ENCODE measurements around the gene SPANXN4. TPM values are rescaled to one million over a fixed set of nuclear protein-coding genes. Genes with fewer than 3 reads are reported as not detected.

Gene SPANXN4
- not detected for polyA plus RNA-seq (2013, experiment 1 of 2)
- not detected for polyA plus RNA-seq (2013, experiment 2 of 2)

GRCh38 chrX:143025628-143026027 lies at the start of gene SPANXN4:
TSS of gene SPANXN4 (plus strand) at chrX:143025928. CDS start at chrX:143026015, 87 bp downstream.
- WGBS (ENCODE audit: extremely low coverage, insufficient coverage, low lambda C conversion rate) = no CpG with 5 or more reads among the region's 2 CpGs
- no peak within 1 kb of the TSS for H3K18ac ChIP-seq (ENCODE audit: low read length)

DNA sequence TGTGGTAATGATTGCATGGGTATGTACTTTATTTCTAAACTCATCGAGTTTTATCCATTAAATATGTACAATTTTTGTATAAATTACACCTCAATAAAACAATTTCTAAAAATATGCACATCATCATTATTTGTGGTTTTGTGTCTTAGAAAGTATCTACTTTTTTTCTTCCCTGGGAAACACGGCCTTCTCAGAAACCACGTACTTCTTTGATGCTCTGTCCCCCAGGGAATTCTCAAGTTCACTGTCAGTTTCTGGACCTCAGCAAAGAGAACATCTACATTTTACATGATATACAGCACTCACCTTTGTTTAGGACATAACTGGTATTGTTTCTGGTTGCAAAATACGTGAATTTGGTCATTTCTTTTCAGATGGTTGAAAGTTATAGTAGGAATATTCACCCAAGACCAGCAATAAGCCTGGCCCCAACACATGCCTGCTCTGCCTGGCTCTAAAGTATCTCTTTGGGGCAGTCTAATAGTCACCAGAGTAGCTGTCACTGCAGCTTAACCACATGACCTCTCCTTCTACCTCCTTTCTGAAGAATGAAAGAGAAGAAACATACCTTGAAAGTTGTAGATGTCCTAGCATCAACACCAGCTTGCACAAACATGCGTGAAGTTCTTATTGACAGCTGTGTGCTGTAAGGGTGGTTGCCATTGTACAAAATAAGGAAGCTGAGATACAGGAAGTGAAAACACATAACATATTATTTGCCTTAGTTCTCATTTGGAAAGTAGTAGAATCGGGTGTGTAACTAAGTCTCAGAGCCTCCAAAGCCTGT lies 48.4 kb upstream of the SPANXN4 start:
- Histone ChIP-seq H3K36me3 (ENCODE audit: control insufficient read depth, insufficient read depth, low read length) (no peaks in the 10 kb centered on the region), H3K4me3 (ENCODE audit: low read length) (no peak overlapping the region), H3K4ac (ENCODE audit: low read depth, low read length) (no peak overlapping the region), H2BK15ac (replicated peaks; ENCODE audit: low read depth) (no peak overlapping the region), H3K79me2 (ENCODE audit: control insufficient read depth, insufficient read depth, low read length) (no peaks in the 10 kb centered on the region), H3K4me2 (ENCODE audit: low read length) (no peak overlapping the region), H3K9ac (ENCODE audit: low read length) (no peak overlapping the region), H3K23ac (ENCODE audit: low read length) (no peak overlapping the region), H4K5ac (ENCODE audit: low read length) (no peak overlapping the region), H3K27ac (ENCODE audit: low read depth, low read length) (no peak overlapping the region), H3K79me1 (ENCODE audit: low read length) (no peaks in the 10 kb centered on the region), H4K8ac (ENCODE audit: low read depth, low read length) (no peak overlapping the region), H2BK5ac (ENCODE audit: low read length) (no peak overlapping the region), H3K27me3 (ENCODE audit: insufficient read depth, low read length, poor library complexity) (no peaks in the 10 kb centered on the region), H3K56ac (ENCODE audit: low read length) (no peak overlapping the region), H3K4me1 (ENCODE audit: control insufficient read depth, low read depth, low read length) (no peaks in the 10 kb centered on the region), H3K18ac (ENCODE audit: low read length) (no peak overlapping the region), H2BK120ac (ENCODE audit: low read depth, low read length) (no peak overlapping the region), H2AK5ac (ENCODE audit: low read length) (no peak overlapping the region)
- no CpG with 5 or more reads among the region's 6 CpGs for WGBS (ENCODE audit: extremely low coverage, insufficient coverage, low lambda C conversion rate)
- no peak for DNase-seq

More at GRCh38 chrX:143025628-143026027, at the start of gene SPANXN4:
- Histone ChIP-seq H2BK15ac (replicated peaks; ENCODE audit: low read depth) (no peak within 1 kb of the TSS), H2BK120ac (ENCODE audit: low read depth, low read length) (no peak within 1 kb of the TSS), H3K9ac (ENCODE audit: low read length) (no peak within 1 kb of the TSS), H3K4ac (ENCODE audit: low read depth, low read length) (no peak within 1 kb of the TSS), H3K36me3 (ENCODE audit: control insufficient read depth, insufficient read depth, low read length) (no peaks in the 10 kb centered on the region), H3K4me3 (ENCODE audit: low read length) (no peak within 1 kb of the TSS), H3K27ac (ENCODE audit: low read depth, low read length) (no peak within 1 kb of the TSS), H3K56ac (ENCODE audit: low read length) (no peak within 1 kb of the TSS), H3K27me3 (ENCODE audit: insufficient read depth, low read length, poor library complexity) (no peaks in the 10 kb centered on the region), H3K79me1 (ENCODE audit: low read length) (no peaks in the 10 kb centered on the region), H3K79me2 (ENCODE audit: control insufficient read depth, insufficient read depth, low read length) (no peaks in the 10 kb centered on the region), H3K23ac (ENCODE audit: low read length) (no peak within 1 kb of the TSS), H2AK5ac (ENCODE audit: low read length) (no peak within 1 kb of the TSS), H4K5ac (ENCODE audit: low read length) (no peak within 1 kb of the TSS), H3K4me1 (ENCODE audit: control insufficient read depth, low read depth, low read length) (no peaks in the 10 kb centered on the region), H4K8ac (ENCODE audit: low read depth, low read length) (no peak within 1 kb of the TSS), H3K4me2 (ENCODE audit: low read length) (no peak within 1 kb of the TSS), H2BK5ac (ENCODE audit: low read length) (no peak within 1 kb of the TSS)
- no peak for DNase-seq

DNA sequence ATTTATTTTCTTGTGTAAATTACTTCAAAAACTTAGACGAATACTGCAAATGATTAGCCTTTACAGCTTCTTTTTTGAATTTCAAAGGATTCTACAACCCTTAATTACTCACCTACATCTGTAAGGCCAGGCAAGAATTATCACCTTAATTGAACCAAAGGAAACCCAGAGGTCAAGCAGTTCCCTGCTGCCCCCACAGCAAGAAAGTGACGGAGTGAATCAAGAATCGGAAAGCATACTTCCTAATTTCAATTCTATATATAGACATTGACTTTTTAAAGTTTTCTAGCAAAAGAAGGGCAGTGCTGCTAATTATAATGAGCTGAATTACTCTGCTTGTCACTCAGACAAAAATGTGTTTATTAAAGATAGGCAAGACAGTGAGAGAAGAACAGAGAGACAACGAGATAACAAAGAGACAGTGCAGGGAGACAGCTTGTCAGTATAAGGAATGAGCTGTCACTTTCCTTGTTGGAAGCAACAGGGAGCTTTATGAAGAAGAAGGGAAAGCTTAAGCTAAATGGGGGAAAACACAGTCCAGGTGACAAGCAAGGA lies 47.5 kb upstream of the SPANXN4 start:
- Histone ChIP-seq H2BK15ac (replicated peaks; ENCODE audit: low read depth) (no peak overlapping the region), H3K79me1 (ENCODE audit: low read length) (no peaks in the 10 kb centered on the region), H3K18ac (ENCODE audit: low read length) (no peak overlapping the region), H3K79me2 (ENCODE audit: control insufficient read depth, insufficient read depth, low read length) (no peaks in the 10 kb centered on the region), H4K8ac (ENCODE audit: low read depth, low read length) (no peak overlapping the region), H3K4me2 (ENCODE audit: low read length) (no peak overlapping the region), H4K5ac (ENCODE audit: low read length) (no peak overlapping the region), H3K27ac (ENCODE audit: low read depth, low read length) (no peak overlapping the region), H3K36me3 (ENCODE audit: control insufficient read depth, insufficient read depth, low read length) (no peaks in the 10 kb centered on the region), H3K56ac (ENCODE audit: low read length) (no peak overlapping the region), H3K9ac (ENCODE audit: low read length) (no peak overlapping the region), H3K4ac (ENCODE audit: low read depth, low read length) (no peak overlapping the region), H3K4me3 (ENCODE audit: low read length) (no peak overlapping the region), H3K4me1 (ENCODE audit: control insufficient read depth, low read depth, low read length) (no peaks in the 10 kb centered on the region), H3K27me3 (ENCODE audit: insufficient read depth, low read length, poor library complexity) (no peaks in the 10 kb centered on the region), H2BK5ac (ENCODE audit: low read length) (no peak overlapping the region), H2AK5ac (ENCODE audit: low read length) (no peak overlapping the region), H3K23ac (ENCODE audit: low read length) (no peak overlapping the region), H2BK120ac (ENCODE audit: low read depth, low read length) (no peak overlapping the region)
- no peak for DNase-seq
- no CpG with 5 or more reads among the region's 4 CpGs for WGBS (ENCODE audit: extremely low coverage, insufficient coverage, low lambda C conversion rate)

- no peaks in the 10 kb centered on the region for H3K36me3 ChIP-seq (ENCODE audit: control insufficient read depth, insufficient read depth, low read length)
- no peaks in the 10 kb centered on the region for H3K4me1 ChIP-seq (ENCODE audit: control insufficient read depth, low read depth, low read length)
- no peak overlapping the region for H3K9ac ChIP-seq (ENCODE audit: low read length)
- H4K8ac ChIP-seq (ENCODE audit: low read depth, low read length) = no peak overlapping the region
- no peaks in the 10 kb centered on the region for H3K79me2 ChIP-seq (ENCODE audit: control insufficient read depth, insufficient read depth, low read length)
- no peak overlapping the region for H2BK15ac ChIP-seq (replicated peaks; ENCODE audit: low read depth)
- H4K5ac ChIP-seq (ENCODE audit: low read length) = no peak overlapping the region
- H3K23ac ChIP-seq (ENCODE audit: low read length) = no peak overlapping the region
- H2BK120ac ChIP-seq (ENCODE audit: low read depth, low read length) = no peak overlapping the region
- H3K56ac ChIP-seq (ENCODE audit: low read length) = no peak overlapping the region
- no peak overlapping the region for H3K4me3 ChIP-seq (ENCODE audit: low read length)
- H3K18ac ChIP-seq (ENCODE audit: low read length) = no peak overlapping the region
- no peak for DNase-seq
- no peak overlapping the region for H2AK5ac ChIP-seq (ENCODE audit: low read length)
- H3K79me1 ChIP-seq (ENCODE audit: low read length) = no peaks in the 10 kb centered on the region
- H2BK5ac ChIP-seq (ENCODE audit: low read length) = no peak overlapping the region
- H3K27me3 ChIP-seq (ENCODE audit: insufficient read depth, low read length, poor library complexity) = no peaks in the 10 kb centered on the region
- WGBS (ENCODE audit: extremely low coverage, insufficient coverage, low lambda C conversion rate) = no CpG with 5 or more reads among the region's 2 CpGs
- H3K4ac ChIP-seq (ENCODE audit: low read depth, low read length) = no peak overlapping the region
- no peak overlapping the region for H3K4me2 ChIP-seq (ENCODE audit: low read length)
- H3K27ac ChIP-seq (ENCODE audit: low read depth, low read length) = no peak overlapping the region
Observed at GRCh38 chrX:142982679-142983078, 43.0 kb upstream of the SPANXN4 start.

- Histone ChIP-seq H3K56ac (ENCODE audit: low read length) (no peak overlapping the region), H3K79me1 (ENCODE audit: low read length) (no peaks in the 10 kb centered on the region), H3K23ac (ENCODE audit: low read length) (no peak overlapping the region), H2BK120ac (ENCODE audit: low read depth, low read length) (no peak overlapping the region), H3K27ac (ENCODE audit: low read depth, low read length) (no peak overlapping the region), H3K27me3 (ENCODE audit: insufficient read depth, low read length, poor library complexity) (no peaks in the 10 kb centered on the region), H4K8ac (ENCODE audit: low read depth, low read length) (no peak overlapping the region), H2AK5ac (ENCODE audit: low read length) (no peak overlapping the region), H3K79me2 (ENCODE audit: control insufficient read depth, insufficient read depth, low read length) (no peaks in the 10 kb centered on the region), H3K4me3 (ENCODE audit: low read length) (no peak overlapping the region), H3K9ac (ENCODE audit: low read length) (no peak overlapping the region), H2BK5ac (ENCODE audit: low read length) (no peak overlapping the region), H4K5ac (ENCODE audit: low read length) (no peak overlapping the region), H3K4ac (ENCODE audit: low read depth, low read length) (no peak overlapping the region), H2BK15ac (replicated peaks; ENCODE audit: low read depth) (no peak overlapping the region), H3K36me3 (ENCODE audit: control insufficient read depth, insufficient read depth, low read length) (no peaks in the 10 kb centered on the region), H3K4me2 (ENCODE audit: low read length) (no peak overlapping the region), H3K18ac (ENCODE audit: low read length) (no peak overlapping the region), H3K4me1 (ENCODE audit: control insufficient read depth, low read depth, low read length) (no peaks in the 10 kb centered on the region)
- no peak for DNase-seq
- WGBS (ENCODE audit: extremely low coverage, insufficient coverage, low lambda C conversion rate) = no CpG with 5 or more reads among the region's 2 CpGs
Observed at GRCh38 chrX:142994988-142995387, 30.7 kb upstream of the SPANXN4 start.
